Osteoblast (primary cell): ENCODE measurements around the gene NUDT13. TPM values are rescaled to one million over a fixed set of nuclear protein-coding genes. Genes with fewer than 3 reads are reported as not detected.
"Not testable (repeated sequence)": the region's sequence is repeated elsewhere in the genome, so short reads cannot be mapped to it uniquely, and the experiment has no call there.

Experiments
- DNase-seq: peaks from one replicate; pipeline ENCODE4 v3.0.0; 2011; ENCODE audit warnings: low spot score, mixed read lengths; ENCODE audit not compliant: insufficient read length; ENCODE audit errors: missing footprints
- H2AFZ ChIP-seq: 2 replicates; pipeline ENCODE4 v1.6.0; 2011; ENCODE audit warnings: mild to moderate bottlenecking, low read length
- H3K27ac ChIP-seq: 2 replicates; pipeline ENCODE4 v1.5.1; 2011; ENCODE audit warnings: mild to moderate bottlenecking, low read depth, low read length, moderate library complexity
- H3K27me3 ChIP-seq: 2 replicates; pipeline ENCODE4 v1.6.0; 2012; ENCODE audit warnings: mild to moderate bottlenecking, control low read depth, inconsistent platforms, low read length, moderate library complexity; ENCODE audit not compliant: insufficient read depth
- H3K36me3 ChIP-seq: 2 replicates; pipeline ENCODE4 v1.5.1; 2011; ENCODE audit warnings: mild to moderate bottlenecking, low read length, control low read depth, moderate library complexity; ENCODE audit not compliant: insufficient read depth
- H3K4me1 ChIP-seq: 2 replicates; pipeline ENCODE4 v1.5.1; 2011; ENCODE audit warnings: mild to moderate bottlenecking, low read length, control low read depth, moderate library complexity; ENCODE audit not compliant: insufficient read depth
- H3K4me2 ChIP-seq: 2 replicates; pipeline ENCODE4 v1.6.0; 2011; ENCODE audit warnings: mild to moderate bottlenecking, low read length; ENCODE audit not compliant: insufficient read depth
- H3K4me3 ChIP-seq: fragments of 200-600 bp; sonication (generic); 3 replicates; pipeline ENCODE4 v1.5.1; 2012; ENCODE audit warnings: mild to moderate bottlenecking, low read length, inconsistent platforms; ENCODE audit not compliant: insufficient read depth
- H3K79me2 ChIP-seq: 2 replicates; pipeline ENCODE4 v1.6.0; 2012; ENCODE audit warnings: mild to moderate bottlenecking, low read length, control low read depth, inconsistent platforms; ENCODE audit not compliant: insufficient read depth
- H3K9me3 ChIP-seq: 2 replicates; pipeline ENCODE4 v1.5.1; 2011; ENCODE audit warnings: low read depth, low read length, control low read depth
- H4K20me1 ChIP-seq: 2 replicates; pipeline ENCODE4 v1.6.0; 2012; ENCODE audit warnings: mild to moderate bottlenecking, low read length, control low read depth; ENCODE audit not compliant: insufficient read depth
- total RNA-seq: library from RNA; depleted of rRNA; stranded (reverse); fragments of >200 nt; gene quantifications from 2 replicates; pipeline ENCODE4 v1.2.3, GENCODE V29; 2012
- TF ChIP-seq, protein P1 (sequence below): IDR thresholded peaks from 2 replicates; pipeline ENCODE4 v1.5.1; 2011; ENCODE audit warnings: mild to moderate bottlenecking, low read depth, low read length, moderate library complexity; ENCODE audit errors: extremely low read depth

The NUDT13 gene
- total RNA-seq, 1 donor = 1.8 TPM

DNA sequence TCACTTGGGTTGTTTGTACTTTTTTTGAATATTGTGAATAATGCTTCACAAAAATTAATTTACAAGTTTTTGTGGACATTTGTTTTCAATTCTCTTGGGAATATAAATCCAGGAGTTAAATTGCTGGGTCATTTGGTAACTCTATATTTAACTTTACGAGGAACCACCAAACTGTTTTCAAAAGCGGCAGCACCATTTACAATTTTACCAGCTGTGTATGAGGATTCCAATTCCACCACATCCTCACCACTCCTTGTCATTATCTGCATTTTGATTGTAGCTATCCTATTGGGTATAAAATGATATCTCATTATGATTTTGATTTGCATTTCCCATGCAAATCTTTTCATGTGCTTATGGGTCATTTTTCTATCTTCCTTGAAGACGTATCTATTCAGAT, 4.0 kb upstream of the NUDT13 start:
- Histone ChIP-seq H3K36me3 (no peaks in the 10 kb centered on the region), H4K20me1 (no peaks in the 10 kb centered on the region), H3K4me1 (peaks cover 6% of the 10 kb centered on the region), H3K79me2 (no peaks in the 10 kb centered on the region), H3K27me3 (no peaks in the 10 kb centered on the region), H3K27ac (no peak overlapping the region), H3K4me2 (no peak overlapping the region), H2AFZ (no peak overlapping the region), H3K9me3 (no peaks in the 10 kb centered on the region), H3K4me3 (no peak overlapping the region)
- TF ChIP-seq, protein P1, sequence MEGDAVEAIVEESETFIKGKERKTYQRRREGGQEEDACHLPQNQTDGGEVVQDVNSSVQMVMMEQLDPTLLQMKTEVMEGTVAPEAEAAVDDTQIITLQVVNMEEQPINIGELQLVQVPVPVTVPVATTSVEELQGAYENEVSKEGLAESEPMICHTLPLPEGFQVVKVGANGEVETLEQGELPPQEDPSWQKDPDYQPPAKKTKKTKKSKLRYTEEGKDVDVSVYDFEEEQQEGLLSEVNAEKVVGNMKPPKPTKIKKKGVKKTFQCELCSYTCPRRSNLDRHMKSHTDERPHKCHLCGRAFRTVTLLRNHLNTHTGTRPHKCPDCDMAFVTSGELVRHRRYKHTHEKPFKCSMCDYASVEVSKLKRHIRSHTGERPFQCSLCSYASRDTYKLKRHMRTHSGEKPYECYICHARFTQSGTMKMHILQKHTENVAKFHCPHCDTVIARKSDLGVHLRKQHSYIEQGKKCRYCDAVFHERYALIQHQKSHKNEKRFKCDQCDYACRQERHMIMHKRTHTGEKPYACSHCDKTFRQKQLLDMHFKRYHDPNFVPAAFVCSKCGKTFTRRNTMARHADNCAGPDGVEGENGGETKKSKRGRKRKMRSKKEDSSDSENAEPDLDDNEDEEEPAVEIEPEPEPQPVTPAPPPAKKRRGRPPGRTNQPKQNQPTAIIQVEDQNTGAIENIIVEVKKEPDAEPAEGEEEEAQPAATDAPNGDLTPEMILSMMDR = no peak
- no peak for DNase-seq

DNA sequence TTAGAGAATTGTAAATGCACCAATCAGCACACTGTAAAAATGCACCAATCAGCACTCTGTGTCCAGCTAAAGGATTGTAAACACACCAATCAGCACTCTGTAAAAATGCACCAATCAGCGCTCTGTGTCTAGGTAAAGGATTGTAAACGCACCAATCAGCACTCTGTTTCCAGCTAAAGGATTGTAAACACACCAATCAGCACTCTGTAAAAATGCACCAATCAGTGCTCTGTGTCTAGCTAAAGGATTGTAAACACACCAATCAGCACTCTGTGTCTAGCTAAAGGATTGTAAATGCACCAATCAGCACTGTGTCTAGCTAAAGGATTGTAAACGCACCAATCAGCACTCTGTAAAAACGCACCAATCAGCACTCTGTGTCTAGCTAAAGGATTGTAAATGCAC, 1.0 kb upstream of the NUDT13 start:
- not testable (repeated sequence) for H3K27me3 ChIP-seq, H3K27ac ChIP-seq, H3K79me2 ChIP-seq, H3K36me3 ChIP-seq, H3K4me2 ChIP-seq, H4K20me1 ChIP-seq, H3K9me3 ChIP-seq, DNase-seq, H3K4me3 ChIP-seq, H2AFZ ChIP-seq
- peaks cover 25% of the 10 kb centered on the region for H3K4me1 ChIP-seq

DNA sequence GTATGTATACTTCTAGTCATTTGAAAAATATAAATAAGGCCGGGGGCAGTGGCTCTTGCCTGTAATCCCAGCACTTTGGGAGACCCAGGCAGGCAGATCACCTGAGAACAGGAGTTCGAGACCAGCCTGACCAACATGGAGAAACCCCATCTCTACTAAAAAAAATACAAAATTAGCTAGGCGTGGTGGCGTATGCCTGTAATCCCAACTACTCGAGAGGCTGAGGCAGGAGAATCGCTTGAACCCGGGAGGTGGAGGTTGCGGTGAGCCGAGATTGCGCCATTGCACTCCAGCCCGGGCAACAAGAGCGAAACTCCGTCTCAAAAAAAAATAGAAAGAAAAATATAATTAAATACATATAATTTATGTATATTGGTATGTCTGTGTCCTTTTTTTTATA, 1.8 kb downstream of the NUDT13 start:
- H3K27me3 ChIP-seq = not testable (repeated sequence)
- H3K27ac ChIP-seq = peak overlapping the region; percentile 78

DNA sequence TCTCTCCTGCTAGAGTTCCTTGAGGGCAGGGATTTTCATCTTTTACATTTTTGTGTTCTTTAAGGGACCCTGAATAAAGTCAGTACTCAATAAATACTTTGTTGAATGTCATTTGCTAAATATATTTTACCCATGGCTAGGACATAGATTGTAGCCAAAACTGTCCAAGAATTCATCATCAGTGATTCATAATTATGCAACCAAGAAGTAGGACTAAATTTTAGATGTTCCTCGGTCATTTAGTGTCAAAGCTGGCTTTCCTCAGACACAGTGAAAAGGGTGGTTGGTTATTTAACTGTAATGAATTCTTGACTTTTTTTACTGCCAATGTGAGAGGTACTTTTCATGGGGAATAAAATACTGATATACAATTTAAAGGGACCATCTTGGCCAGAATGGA, 3.3 kb downstream of the NUDT13 start:
- Histone ChIP-seq H3K27me3 (no peaks in the 10 kb centered on the region), H4K20me1 (no peaks in the 10 kb centered on the region), H3K79me2 (no peaks in the 10 kb centered on the region), H3K4me2 (peak overlapping the region; percentile 49), H2AFZ (no peak overlapping the region), H3K4me1 (peaks cover 34% of the 10 kb centered on the region), H3K9me3 (no peaks in the 10 kb centered on the region), H3K36me3 (no peaks in the 10 kb centered on the region), H3K27ac (peak overlapping the region; percentile 40), H3K4me3 (no peak overlapping the region)
- no peak for DNase-seq
- TF ChIP-seq, protein P1 = no peak

More for the DNA sequence above, 1.8 kb downstream of the NUDT13 start:
- not testable (repeated sequence) for H3K9me3 ChIP-seq, H2AFZ ChIP-seq, H3K79me2 ChIP-seq, DNase-seq, H4K20me1 ChIP-seq, H3K4me2 ChIP-seq, H3K4me3 ChIP-seq, H3K36me3 ChIP-seq
- peaks cover 25% of the 10 kb centered on the region for H3K4me1 ChIP-seq

DNA sequence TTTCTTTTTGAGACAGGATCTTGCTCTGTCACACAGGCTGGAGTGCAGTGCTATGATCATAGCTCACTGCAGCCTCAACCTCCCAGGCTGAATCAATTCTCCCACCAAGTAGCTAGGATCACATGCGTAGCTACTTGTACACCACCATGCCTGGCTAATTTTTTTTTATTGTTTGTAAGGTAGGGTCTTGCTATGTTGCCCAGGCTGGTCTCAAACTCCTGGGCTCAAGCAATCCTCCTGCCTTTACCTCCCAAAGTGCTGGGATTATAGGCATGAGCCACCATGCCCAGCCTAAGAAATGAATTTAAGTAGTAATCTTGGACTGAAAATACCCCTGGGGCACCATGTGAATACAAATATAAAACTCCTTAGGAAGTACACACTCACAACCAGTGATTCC, 5.8 kb downstream of the NUDT13 start:
- no peaks in the 10 kb centered on the region for H3K27me3 ChIP-seq
- no peaks in the 10 kb centered on the region for H3K79me2 ChIP-seq
- H2AFZ ChIP-seq = no peak overlapping the region
- H4K20me1 ChIP-seq = no peaks in the 10 kb centered on the region
- no peak overlapping the region for H3K27ac ChIP-seq
- no peaks in the 10 kb centered on the region for H3K9me3 ChIP-seq
- TF ChIP-seq, protein P1 = no peak
- H3K4me2 ChIP-seq = no peak overlapping the region
- H3K36me3 ChIP-seq = no peaks in the 10 kb centered on the region
- H3K4me1 ChIP-seq = peaks cover 30% of the 10 kb centered on the region
- H3K4me3 ChIP-seq = no peak overlapping the region
- no peak for DNase-seq
